Thyroid gland (tissue), 4 donors: ENCODE measurements around the gene NFE2L2. TPM values are rescaled to one million over a fixed set of nuclear protein-coding genes. Genes with fewer than 3 reads are reported as not detected.

Source experiments
- DNase-seq, 2 donors: peaks; one replicate each; pipeline ENCODE4 v3.0.0-alpha.2; 2019
- H3K27ac ChIP-seq, 3 donors: fragments of 200-600 bp; sonication (generic); 1 replicate in 2 of 3; 2 replicates in 1 of 3; pipeline ENCODE4 v1.5.1; 2016 to 2019; ENCODE audit warnings: mild to moderate bottlenecking in 1 of 3, moderate library complexity in 1 of 3
- H3K27me3 ChIP-seq: fragments of 200-600 bp; sonication (generic); one replicate; pipeline ENCODE4 v1.5.1; 2019
- H3K36me3 ChIP-seq, 2 donors: fragments of 200-600 bp; sonication (generic); one replicate each; pipeline ENCODE4 v1.5.1; 2016 to 2019
- H3K4me1 ChIP-seq, 2 donors: fragments of 200-600 bp; sonication (generic); one replicate each; pipeline ENCODE4 v1.5.1; 2017 to 2019
- H3K4me3 ChIP-seq, 3 donors: fragments of 200-600 bp; sonication (generic); replicated peaks in 1 of 3; 1 replicate in 2 of 3; 2 replicates in 1 of 3; pipeline ENCODE4 v1.5.1; 2016; ENCODE audit warnings: mild to moderate bottlenecking in 1 of 3
- H3K9me3 ChIP-seq: fragments of 200-600 bp; sonication (generic); one replicate; pipeline ENCODE4 v1.5.1; 2017
- CTCF ChIP-seq, 6 experiments: fragments of 200-600 bp in 3 of 6; fragments of 450-650 bp in 3 of 6; sonication (generic) in 3 of 6; IDR thresholded peaks; one replicate each; pipeline ENCODE4 v1.5.1; 2016 to 2019; ENCODE audit warnings: antibody characterized with exemption in 6 of 6, mild to moderate bottlenecking in 2 of 6, inconsistent platforms in 1 of 6, moderate library complexity in 1 of 6
- POLR2A ChIP-seq, 2 donors: fragments of 450-650 bp; IDR thresholded peaks; one replicate each; pipeline ENCODE4 v1.6.1; 2017; ENCODE audit warnings: antibody characterized with exemption in 2 of 2, mild to moderate bottlenecking in 2 of 2, moderate library complexity in 1 of 2
- WGBS, 2 donors: methylation state at CpG; one replicate each; pipeline ENCODE4 v1.1.5; 2017; 5-methylcytosine and 5-hydroxymethylcytosine counted together
- intact Hi-C: fragments of 100-400 bp; cut with DNase I; formaldehyde crosslinking; loops from one replicate; pipeline ENCODE4 v1.15.1; 2023
- total RNA-seq, 4 donors: library from RNA; depleted of rRNA; stranded (reverse); fragments of >200 nt; gene quantifications; one replicate each; pipeline ENCODE4 v1.2.3, GENCODE V29; 2016

The NFE2L2 gene
- total RNA-seq, 4 donors from 2014 or later: 139 to 157 (median 144) TPM

GRCh38 chr2:177265824-177266817, 1.6 kb upstream of the NFE2L2 start:
- Histone ChIP-seq H3K4me1 (peaks cover 23 to 29% of the 10 kb centered on the region in 2 donors), H3K36me3 (no peaks in the 10 kb centered on the region), H3K27me3 (no peaks in the 10 kb centered on the region), H3K4me3 (peak overlapping the region in 1 of 3 donors; percentile 100), H3K9me3 (no peaks in the 10 kb centered on the region), H3K27ac (peak overlapping the region; percentile 100)
- DNase-seq: no peak
- intact Hi-C loops: loop anchor here (10.0 kb wide), 1 partner anchor 59 kb away; no protein-coding TSS in a partner anchor
- 15 to 23% methylated on average over 4 of the region's 4 CpGs for WGBS, 2 donors
- TF ChIP-seq POLR2A (IDR thresholded peaks at IDR 0.05) (peak in 1 of 2 donors; percentile 11), CTCF (IDR thresholded peaks at IDR 0.05) (no peak)

DNA sequence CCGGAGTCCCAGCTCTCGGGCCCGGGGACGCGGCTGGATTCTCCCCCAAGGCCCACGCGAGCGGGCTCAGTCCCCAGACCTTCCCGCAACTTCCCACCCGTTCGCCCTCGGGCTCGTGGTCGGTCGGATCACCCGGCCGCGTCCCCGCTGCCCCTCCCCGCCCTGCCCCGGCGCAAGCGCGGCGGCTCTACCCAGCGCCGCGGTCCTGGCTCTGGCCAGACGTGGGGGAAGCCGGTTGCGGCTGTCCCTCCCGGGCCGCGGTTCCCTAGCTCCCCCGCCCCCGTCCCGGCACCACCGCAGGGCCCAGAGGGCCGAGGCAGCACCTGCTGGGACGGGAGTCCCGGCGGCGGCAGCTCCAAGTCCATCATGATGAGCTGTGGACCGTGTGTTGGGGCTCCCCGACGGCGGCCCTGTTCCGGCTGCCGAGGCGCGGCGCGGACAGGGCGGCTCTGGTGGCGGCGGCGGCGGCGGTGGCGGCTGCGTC, 276 bp downstream of the NFE2L2 start:
- H3K36me3 ChIP-seq: no peaks in the 10 kb centered on the region
- intact Hi-C loops: loop anchor here (5.0 to 10.0 kb wide), 2 partner anchors 52 to 61 kb away; partner anchors contain the start of gene HNRNPA3
- peaks cover 39 to 42% of the 10 kb centered on the region in 2 donors for H3K4me1 ChIP-seq
- no CpG with 5 or more reads among the region's 61 CpGs for WGBS, 2 donors
- DNase-seq: peak; percentile 37 to 52
- peak overlapping the region; percentile 93 to 100 (median 96) for H3K4me3 ChIP-seq
- peak overlapping the region; percentile 100 for H3K27ac ChIP-seq
- no peaks in the 10 kb centered on the region for H3K9me3 ChIP-seq
- TF ChIP-seq CTCF (IDR thresholded peaks at IDR 0.05) (peak in 1 of 6 experiments; percentile 10), POLR2A (IDR thresholded peaks at IDR 0.05) (no peak)
- no peaks in the 10 kb centered on the region for H3K27me3 ChIP-seq

DNA sequence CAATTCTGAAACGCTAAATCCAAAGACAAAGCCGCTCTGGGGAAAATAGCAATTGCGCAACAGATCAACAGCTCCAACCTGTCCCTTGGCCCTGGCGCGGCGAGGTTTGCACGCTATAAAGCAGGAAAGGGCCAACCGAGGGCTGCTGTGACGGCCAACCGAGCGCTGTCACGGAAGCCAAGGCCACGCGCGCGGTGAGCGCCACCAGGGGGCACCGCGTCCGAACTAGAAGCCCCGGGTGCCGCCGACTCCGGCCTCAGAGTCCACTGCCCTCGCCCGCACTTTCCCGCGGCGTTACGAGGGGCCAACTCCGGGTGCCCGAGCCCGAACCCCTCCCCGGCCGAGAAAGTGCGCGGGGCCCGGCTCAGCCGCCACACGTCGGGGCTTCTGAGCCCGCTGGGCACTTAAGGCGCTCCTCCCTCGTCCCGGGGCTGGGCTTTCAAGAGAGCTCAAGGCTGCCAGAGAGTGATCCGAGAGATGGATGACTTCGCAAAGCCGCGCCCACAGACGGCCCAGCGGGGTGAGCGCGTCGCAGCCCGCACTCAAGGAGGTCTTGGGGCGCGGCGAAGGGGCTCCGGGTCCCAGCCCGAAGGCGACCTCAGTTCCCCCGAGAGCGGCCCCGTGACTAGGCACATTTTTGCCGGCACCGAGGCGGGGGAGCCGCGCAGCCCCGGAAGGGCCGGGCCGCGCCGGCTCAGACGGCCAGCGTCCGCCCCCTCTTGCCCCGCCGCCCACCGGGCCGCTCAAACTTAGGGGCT, 897 bp downstream of the NFE2L2 start:
- H3K36me3 ChIP-seq: no peaks in the 10 kb centered on the region
- H3K27me3 ChIP-seq: no peaks in the 10 kb centered on the region
- H3K4me1 ChIP-seq: peaks cover 45 to 48% of the 10 kb centered on the region in 2 donors
- DNase-seq: peak; percentile 98 to 99
- H3K4me3 ChIP-seq: peak overlapping the region; percentile 93 to 100 (median 96)
- TF ChIP-seq POLR2A (IDR thresholded peaks at IDR 0.05): peak; percentile 53 to 88
- peak; percentile 65 to 97 (median 85) for TF ChIP-seq CTCF (IDR thresholded peaks at IDR 0.05)
- no peaks in the 10 kb centered on the region for H3K9me3 ChIP-seq
- intact Hi-C loops: loop anchor here (5.0 to 10.0 kb wide), 2 partner anchors 51 to 61 kb away; partner anchors contain the start of gene HNRNPA3
- WGBS, 2 donors: 0% methylated on average over 17 to 37 of the region's 81 CpGs
- H3K27ac ChIP-seq: peak overlapping the region; percentile 100

DNA sequence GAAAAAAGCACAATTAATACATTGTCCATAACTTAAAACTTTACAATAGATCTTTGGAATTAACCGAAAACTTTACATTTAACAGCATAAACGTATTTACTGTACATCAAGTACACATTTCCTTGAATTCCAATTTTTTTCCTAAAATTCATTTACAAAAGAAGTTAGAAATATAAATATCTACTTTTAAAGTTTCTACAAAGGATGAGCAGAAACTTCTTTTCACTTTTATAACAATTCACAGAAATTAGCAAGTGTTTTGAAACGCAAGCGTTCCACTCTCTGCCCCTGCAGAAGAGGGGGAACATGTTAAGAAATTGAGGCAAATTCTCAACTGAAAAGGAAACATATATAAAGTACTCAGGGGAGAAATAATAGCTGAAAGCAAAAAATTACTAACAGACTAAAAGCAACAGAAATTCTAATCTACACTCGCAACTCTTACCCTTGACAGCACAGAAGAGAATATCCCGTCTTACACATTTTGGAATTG, 1.5 kb downstream of the NFE2L2 start:
- TF ChIP-seq POLR2A (IDR thresholded peaks at IDR 0.05): no peak
- TF ChIP-seq CTCF (IDR thresholded peaks at IDR 0.05): no peak
- H3K9me3 ChIP-seq: no peaks in the 10 kb centered on the region
- intact Hi-C loops: loop anchor here (5.0 to 10.0 kb wide), 2 partner anchors 51 to 62 kb away; partner anchors contain the start of gene HNRNPA3

More for the DNA sequence above, 1.5 kb downstream of the NFE2L2 start:
- H3K27me3 ChIP-seq: no peaks in the 10 kb centered on the region
- peak overlapping the region; percentile 93 to 100 (median 96) for H3K4me3 ChIP-seq
- DNase-seq: no peak
- 1 to 2% methylated on average over 6 of the region's 6 CpGs for WGBS, 2 donors
- peak overlapping the region; percentile 100 for H3K27ac ChIP-seq
- no peaks in the 10 kb centered on the region for H3K36me3 ChIP-seq
- H3K4me1 ChIP-seq: peaks cover 51% of the 10 kb centered on the region in 2 donors
